K562 (cell line): Measurements from ENCODE around the gene CALM3. TPM values are rescaled to one million over a fixed set of nuclear protein-coding genes. Genes with fewer than 3 reads are reported as not detected.

Source experiments
- CBFA2T3 ChIP-seq: fragments of 450-650 bp; IDR thresholded peaks from 2 replicates; pipeline ENCODE4 v1.6.1; 2017
- CHD2 ChIP-seq: IDR thresholded peaks from 2 replicates; pipeline ENCODE4 v1.6.1; 2011; ENCODE audit warnings: low read depth, low read length
- CTBP1 ChIP-seq: fragments of 450-650 bp; IDR thresholded peaks from 2 replicates; pipeline ENCODE4 v1.6.1; 2016; ENCODE audit warnings: borderline replicate concordance
- ESRRA ChIP-seq: fragments of 450-650 bp; IDR thresholded peaks from 2 replicates; pipeline ENCODE4 v1.6.1; 2014; ENCODE audit warnings: low read depth, mild to moderate bottlenecking, moderate library complexity, borderline replicate concordance
- HOXB6 ChIP-seq: fragments of 250-450 bp; sonication (Bioruptor Pico); IDR thresholded peaks from 2 replicates; pipeline ENCODE4 v1.5.1; 2022; ENCODE audit warnings: mild to moderate bottlenecking, borderline replicate concordance
- NBN ChIP-seq: fragments of 450-650 bp; IDR thresholded peaks from 2 replicates; pipeline ENCODE4 v1.6.1; 2016; ENCODE audit warnings: low read depth, mild to moderate bottlenecking
- NCOA4 ChIP-seq: fragments of 450-650 bp; IDR thresholded peaks from 2 replicates; pipeline ENCODE4 v1.6.1; 2018; ENCODE audit warnings: mild to moderate bottlenecking; ENCODE audit not compliant: partially characterized antibody
- NFE2L1 ChIP-seq: fragments of 450-650 bp; IDR thresholded peaks from 2 replicates; pipeline ENCODE4 v1.6.1; 2016; ENCODE audit warnings: missing genetic modification characterization, low read depth, mild to moderate bottlenecking, missing compliant biosample characterization, moderate library complexity, borderline replicate concordance
- NFIC ChIP-seq: fragments of 450-650 bp; IDR thresholded peaks from 2 replicates; pipeline ENCODE4 v1.6.1; 2017; ENCODE audit warnings: mild to moderate bottlenecking, inconsistent platforms
- NRF1 ChIP-seq, 2 experiments: fragments of 450-650 bp; IDR thresholded peaks in 1 of 2; conservative IDR thresholded peaks in 1 of 2; 2 replicates each; pipeline ENCODE4 v1.6.1; 2014; ENCODE audit warnings: mild to moderate bottlenecking in 2 of 2
- POLR2G ChIP-seq: fragments of 200-400 bp; formaldehyde crosslinking; IDR thresholded peaks from 2 replicates; pipeline ENCODE4 v1.6.1; 2017; ENCODE audit warnings: low read depth, mild to moderate bottlenecking, antibody characterized with exemption, low read length, moderate library complexity
- POU5F1 ChIP-seq: fragments of 150-350 bp; IDR thresholded peaks from 2 replicates; pipeline ENCODE4 v1.6.1; 2014; ENCODE audit warnings: borderline replicate concordance, low read length, low read depth, mild to moderate bottlenecking; ENCODE audit not compliant: partially characterized antibody
- RBM14 ChIP-seq: fragments of 200-400 bp; formaldehyde crosslinking; IDR thresholded peaks from 2 replicates; pipeline ENCODE4 v1.6.1; 2018; ENCODE audit warnings: low read depth, mild to moderate bottlenecking, low read length, moderate library complexity, borderline replicate concordance; ENCODE audit not compliant: insufficient read depth
- STAT5A ChIP-seq: IDR thresholded peaks from 2 replicates; pipeline ENCODE4 v1.6.1; 2012; ENCODE audit warnings: low read length, inconsistent platforms, borderline replicate concordance
- TCF3 ChIP-seq: sonication (generic); formaldehyde crosslinking; IDR thresholded peaks from 2 replicates; pipeline ENCODE4 v1.4.0; 2020; ENCODE audit warnings: mild to moderate bottlenecking, missing genetic modification reagents
- U2AF1 ChIP-seq: fragments of 200-400 bp; formaldehyde crosslinking; optimal IDR thresholded peaks from 2 replicates; pipeline ENCODE3; 2017; ENCODE audit warnings: mild to moderate bottlenecking, low read depth, low read length, moderate library complexity
- ZNF143 ChIP-seq: sonication (generic); formaldehyde crosslinking; IDR thresholded peaks from 2 replicates; pipeline ENCODE4 v1.9.0; 2022; ENCODE audit warnings: mild to moderate bottlenecking, missing genetic modification reagents
- ZNF282 ChIP-seq: sonication (generic); formaldehyde crosslinking; IDR thresholded peaks from 2 replicates; pipeline ENCODE4 v1.8.1; 2023; ENCODE audit warnings: missing genetic modification reagents
- ZNF316 ChIP-seq: fragments of 450-650 bp; IDR thresholded peaks from 2 replicates; pipeline ENCODE4 v1.6.1; 2016
- ZNF408 ChIP-seq: fragments of 250-450 bp; sonication (Bioruptor Pico); IDR thresholded peaks from 2 replicates; pipeline ENCODE4 v1.4.0; 2020; ENCODE audit warnings: low read depth, mild to moderate bottlenecking, moderate library complexity
- ZNF507 ChIP-seq: conservative IDR thresholded peaks from 2 replicates; pipeline ENCODE4 v1.6.1; 2017; ENCODE audit warnings: missing genetic modification characterization, missing compliant biosample characterization
- ZNF561 ChIP-seq: fragments of 450-650 bp; formaldehyde crosslinking; conservative IDR thresholded peaks from 2 replicates; pipeline ENCODE4 v1.4.0; 2020; ENCODE audit warnings: mild to moderate bottlenecking, moderate library complexity
- ZSCAN32 ChIP-seq: fragments of 450-650 bp; formaldehyde crosslinking; IDR thresholded peaks from 2 replicates; pipeline ENCODE4 v1.4.0; 2020; ENCODE audit warnings: mild to moderate bottlenecking, moderate library complexity
- polyA plus RNA-seq, 8 experiments: library from polyadenylated mRNA; depleted of rRNA in 4 of 8; stranded (reverse) in 5 of 8; unstranded in 3 of 8; fragments of >200 nt; fragmentation: Nextera tagmentation in 2 of 8; fragmentation: Illumina TruSeq in 1 of 8; extraction: Ambion mirVana in 2 of 8; extraction: Trizol in 1 of 8; gene quantifications; 2 replicates each; pipeline versions ENCODE4 v1.2.1 to v1.2.3, GENCODE V29; 2011 to 2014; ENCODE audit warnings: inconsistent platforms in 1 of 8, missing spikeins in 1 of 8
- total RNA-seq, 7 experiments: library from RNA; depleted of rRNA in 6 of 7; stranded (reverse); fragments of >200 nt in 6 of 7; fragmentation: Illumina TruSeq in 2 of 7; extraction: Trizol in 2 of 7; gene quantifications; 2 replicates each; pipeline versions ENCODE4 v1.2.1 to v1.2.3, GENCODE V29; 2011 to 2021; ENCODE audit warnings: low replicate concordance in 1 of 7
- TF ChIP-seq, protein P1 (sequence below): sonication (generic); formaldehyde crosslinking; IDR thresholded peaks from 2 replicates; pipeline ENCODE4 v1.8.0; 2022; ENCODE audit warnings: missing genetic modification reagents, mild to moderate bottlenecking, moderate library complexity, borderline replicate concordance
- TF ChIP-seq, protein P2 (sequence below): sonication (generic); formaldehyde crosslinking; IDR thresholded peaks from 2 replicates; pipeline ENCODE4 v1.8.0; 2022; ENCODE audit warnings: mild to moderate bottlenecking, missing genetic modification reagents

Gene CALM3
- total and polyA plus RNA-seq, 9 of the 15 experiments (the other 6 are each of a cell fraction or from before 2014, with no cell fraction given) = 34.6 to 350 (median 156) TPM

DNA sequence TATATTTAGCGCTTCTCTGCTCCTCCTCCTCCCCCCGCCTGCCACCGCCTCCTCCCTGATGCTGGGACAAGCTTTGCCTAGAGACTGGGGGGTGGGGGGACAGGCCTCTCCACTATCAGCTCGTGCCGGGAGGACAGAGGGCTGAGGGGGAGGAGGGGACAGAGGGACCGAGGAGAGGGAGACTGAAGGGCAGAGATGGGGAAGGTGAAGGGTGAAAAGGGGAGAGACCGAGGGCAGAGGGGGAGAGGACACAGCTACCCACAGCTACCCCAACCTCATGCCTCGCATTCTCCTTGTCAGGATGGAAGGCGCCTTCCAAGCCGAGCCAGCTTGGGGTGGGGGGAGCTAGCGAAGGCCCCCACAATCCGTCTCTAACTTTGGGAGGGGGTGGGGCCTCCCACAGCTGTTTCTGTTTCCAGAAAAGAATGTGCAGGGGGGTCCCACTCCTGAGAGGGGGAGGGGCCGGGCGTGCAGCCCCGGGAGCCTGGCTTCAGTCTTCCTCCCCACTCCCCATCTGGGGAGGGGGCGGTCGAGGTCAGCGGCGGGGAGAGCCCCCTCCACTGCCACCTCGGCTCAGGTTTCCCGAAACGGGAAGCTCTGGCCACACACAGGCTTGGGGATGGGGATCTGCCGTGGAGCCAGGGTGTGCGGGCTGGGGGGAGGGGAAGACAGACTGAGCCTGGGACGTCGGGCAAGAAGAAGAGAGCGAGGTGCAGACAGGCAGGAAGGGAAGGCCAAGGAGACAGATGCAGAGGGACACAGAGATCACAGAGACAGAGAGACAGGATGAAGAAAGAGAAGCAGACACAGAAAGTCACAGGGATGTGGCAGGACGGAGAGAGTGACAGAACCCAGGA lies 58.2 kb downstream of the CALM3 start (continued):
- TF ChIP-seq ZNF561 (CRISPR knock-in tag) (no peak), CTBP1 (peak; percentile 3; the same call in 1 of the 2 replicates), ZNF507 (tag) (no peak), HOXB6 (CRISPR knock-in tag) (no peak), RBM14 (no peak), ZNF408 (CRISPR knock-in tag) (no peak), NFE2L1 (tag) (no peak), ZNF316 (no peak), CHD2 (no peak), ZSCAN32 (0 out of 2 replicates have a peak, but pooled peaks have one; percentile 18), ESRRA (peak; percentile 27; the same call in 1 of the 2 replicates), NBN (0 out of 2 replicates have a peak, but pooled peaks have one; percentile 25), CBFA2T3 (peak; percentile 78), ZNF143 (CRISPR knock-in tag) (no peak), U2AF1 (no peak), NCOA4 (no peak), ZNF282 (CRISPR knock-in tag) (no peak), NRF1 (conservative IDR thresholded peaks at IDR 0.05 in 1 of 2, IDR thresholded peaks at IDR 0.05 in 1 of 2) (no peak), POLR2G (no peak), POU5F1 (no peak), NFIC (peak; percentile 29; the same call in 1 of the 2 replicates), TCF3 (CRISPR knock-in tag) (peak; percentile 30), STAT5A (no peak)
- TF ChIP-seq, protein P1, sequence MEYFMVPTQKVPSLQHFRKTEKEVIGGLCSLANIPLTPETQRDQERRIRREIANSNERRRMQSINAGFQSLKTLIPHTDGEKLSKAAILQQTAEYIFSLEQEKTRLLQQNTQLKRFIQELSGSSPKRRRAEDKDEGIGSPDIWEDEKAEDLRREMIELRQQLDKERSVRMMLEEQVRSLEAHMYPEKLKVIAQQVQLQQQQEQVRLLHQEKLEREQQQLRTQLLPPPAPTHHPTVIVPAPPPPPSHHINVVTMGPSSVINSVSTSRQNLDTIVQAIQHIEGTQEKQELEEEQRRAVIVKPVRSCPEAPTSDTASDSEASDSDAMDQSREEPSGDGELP (CRISPR knock-in tag) = peak; percentile 52; the same call in 1 of the 2 replicates
- TF ChIP-seq, protein P2, sequence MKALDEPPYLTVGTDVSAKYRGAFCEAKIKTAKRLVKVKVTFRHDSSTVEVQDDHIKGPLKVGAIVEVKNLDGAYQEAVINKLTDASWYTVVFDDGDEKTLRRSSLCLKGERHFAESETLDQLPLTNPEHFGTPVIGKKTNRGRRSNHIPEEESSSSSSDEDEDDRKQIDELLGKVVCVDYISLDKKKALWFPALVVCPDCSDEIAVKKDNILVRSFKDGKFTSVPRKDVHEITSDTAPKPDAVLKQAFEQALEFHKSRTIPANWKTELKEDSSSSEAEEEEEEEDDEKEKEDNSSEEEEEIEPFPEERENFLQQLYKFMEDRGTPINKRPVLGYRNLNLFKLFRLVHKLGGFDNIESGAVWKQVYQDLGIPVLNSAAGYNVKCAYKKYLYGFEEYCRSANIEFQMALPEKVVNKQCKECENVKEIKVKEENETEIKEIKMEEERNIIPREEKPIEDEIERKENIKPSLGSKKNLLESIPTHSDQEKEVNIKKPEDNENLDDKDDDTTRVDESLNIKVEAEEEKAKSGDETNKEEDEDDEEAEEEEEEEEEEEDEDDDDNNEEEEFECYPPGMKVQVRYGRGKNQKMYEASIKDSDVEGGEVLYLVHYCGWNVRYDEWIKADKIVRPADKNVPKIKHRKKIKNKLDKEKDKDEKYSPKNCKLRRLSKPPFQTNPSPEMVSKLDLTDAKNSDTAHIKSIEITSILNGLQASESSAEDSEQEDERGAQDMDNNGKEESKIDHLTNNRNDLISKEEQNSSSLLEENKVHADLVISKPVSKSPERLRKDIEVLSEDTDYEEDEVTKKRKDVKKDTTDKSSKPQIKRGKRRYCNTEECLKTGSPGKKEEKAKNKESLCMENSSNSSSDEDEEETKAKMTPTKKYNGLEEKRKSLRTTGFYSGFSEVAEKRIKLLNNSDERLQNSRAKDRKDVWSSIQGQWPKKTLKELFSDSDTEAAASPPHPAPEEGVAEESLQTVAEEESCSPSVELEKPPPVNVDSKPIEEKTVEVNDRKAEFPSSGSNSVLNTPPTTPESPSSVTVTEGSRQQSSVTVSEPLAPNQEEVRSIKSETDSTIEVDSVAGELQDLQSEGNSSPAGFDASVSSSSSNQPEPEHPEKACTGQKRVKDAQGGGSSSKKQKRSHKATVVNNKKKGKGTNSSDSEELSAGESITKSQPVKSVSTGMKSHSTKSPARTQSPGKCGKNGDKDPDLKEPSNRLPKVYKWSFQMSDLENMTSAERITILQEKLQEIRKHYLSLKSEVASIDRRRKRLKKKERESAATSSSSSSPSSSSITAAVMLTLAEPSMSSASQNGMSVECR (CRISPR knock-in tag) = no peak
